DOHH2 (cell line): ENCODE measurements around the gene SYNJ2.

Experiments used
- H3F3A ChIP-seq: fragments of 200-600 bp; sonication (generic), shearing (Covaris generic); 2 replicates; pipeline ENCODE4 v1.6.0; 2016; ENCODE audit warnings: antibody characterized with exemption, mild to moderate bottlenecking; ENCODE audit not compliant: control insufficient read depth, insufficient read depth
- H3K27ac ChIP-seq: fragments of 200-600 bp; sonication (generic); 2 replicates; pipeline ENCODE4 v1.5.1; 2014; ENCODE audit warnings: low read depth, mild to moderate bottlenecking, low read length, moderate library complexity
- H3K27me3 ChIP-seq: fragments of 200-600 bp; sonication (generic); 2 replicates; pipeline ENCODE4 v1.6.1; 2014; ENCODE audit warnings: mild to moderate bottlenecking, low read length, mixed read lengths; ENCODE audit not compliant: control insufficient read depth
- H3K36me3 ChIP-seq: fragments of 200-600 bp; sonication (generic); 2 replicates; pipeline ENCODE4 v1.6.1; 2014; ENCODE audit warnings: mild to moderate bottlenecking, low read length, moderate library complexity, mixed read lengths; ENCODE audit not compliant: control insufficient read depth
- H3K4me1 ChIP-seq: fragments of 200-600 bp; sonication (generic); 2 replicates; pipeline ENCODE4 v1.6.1; 2014; ENCODE audit warnings: mild to moderate bottlenecking, low read length, mixed read lengths; ENCODE audit not compliant: control insufficient read depth
- H3K4me2 ChIP-seq: fragments of 200-600 bp; sonication (generic); 2 replicates; pipeline ENCODE4 v1.6.0; 2014; ENCODE audit warnings: mild to moderate bottlenecking, low read length, moderate library complexity
- H3K4me3 ChIP-seq: fragments of 200-600 bp; sonication (generic); 2 replicates; pipeline ENCODE4 v1.5.1; 2014; ENCODE audit warnings: mild to moderate bottlenecking, low read length, mixed read lengths
- H3K79me2 ChIP-seq: fragments of 200-600 bp; sonication (generic); 2 replicates; pipeline ENCODE4 v1.6.1; 2014; ENCODE audit warnings: mild to moderate bottlenecking, low read length, mixed read lengths; ENCODE audit not compliant: control insufficient read depth
- H3K9me2 ChIP-seq: fragments of 200-600 bp; sonication (generic); replicated peaks from 2 replicates; pipeline ENCODE4 v1.6.1; 2014; ENCODE audit warnings: mild to moderate bottlenecking, low read length, mixed read lengths; ENCODE audit not compliant: control insufficient read depth
- H3K9me3 ChIP-seq: fragments of 200-600 bp; sonication (generic); 2 replicates; pipeline ENCODE4 v1.6.1; 2014; ENCODE audit warnings: antibody characterized with exemption, low read length, mixed read lengths; ENCODE audit not compliant: control insufficient read depth, insufficient read depth
- H4K20me1 ChIP-seq: fragments of 200-600 bp; sonication (generic); 2 replicates; pipeline ENCODE4 v1.6.0; 2014; ENCODE audit warnings: low read depth, mild to moderate bottlenecking, antibody characterized with exemption, low read length, moderate library complexity; ENCODE audit not compliant: control insufficient read depth, insufficient read depth
- EZH2phosphoT487 ChIP-seq: fragments of 200-600 bp; sonication (generic); IDR thresholded peaks from 2 replicates; pipeline ENCODE4 v1.6.1; 2017; ENCODE audit warnings: borderline replicate concordance, mild to moderate bottlenecking, antibody characterized with exemption, low read length, moderate library complexity, mixed read lengths
- TF ChIP-seq, protein P1 (sequence below): fragments of 200-600 bp; sonication (generic); IDR thresholded peaks from one replicate; pipeline ENCODE4 v1.5.1; 2014; ENCODE audit warnings: antibody characterized with exemption, mild to moderate bottlenecking, low read depth, low read length; ENCODE audit not compliant: poor library complexity, severe bottlenecking

The SYNJ2 gene

GRCh38 chr6:158011980-158012566, 30.4 kb downstream of the SYNJ2 start:
- Histone ChIP-seq H3K36me3 (no peaks in the 10 kb centered on the region), H3K27ac (no peak overlapping the region), H3K4me3 (no peak overlapping the region), H3K9me3 (no peaks in the 10 kb centered on the region), H3F3A (no peaks in the 10 kb centered on the region), H3K4me2 (no peak overlapping the region), H3K4me1 (no peaks in the 10 kb centered on the region), H3K9me2 (no peaks in the 10 kb centered on the region), H3K27me3 (peaks cover 6% of the 10 kb centered on the region; the same call in 1 of the 2 replicates), H4K20me1 (no peaks in the 10 kb centered on the region), H3K79me2 (no peaks in the 10 kb centered on the region)
- TF ChIP-seq EZH2phosphoT487, result no peak
- TF ChIP-seq, protein P1, sequence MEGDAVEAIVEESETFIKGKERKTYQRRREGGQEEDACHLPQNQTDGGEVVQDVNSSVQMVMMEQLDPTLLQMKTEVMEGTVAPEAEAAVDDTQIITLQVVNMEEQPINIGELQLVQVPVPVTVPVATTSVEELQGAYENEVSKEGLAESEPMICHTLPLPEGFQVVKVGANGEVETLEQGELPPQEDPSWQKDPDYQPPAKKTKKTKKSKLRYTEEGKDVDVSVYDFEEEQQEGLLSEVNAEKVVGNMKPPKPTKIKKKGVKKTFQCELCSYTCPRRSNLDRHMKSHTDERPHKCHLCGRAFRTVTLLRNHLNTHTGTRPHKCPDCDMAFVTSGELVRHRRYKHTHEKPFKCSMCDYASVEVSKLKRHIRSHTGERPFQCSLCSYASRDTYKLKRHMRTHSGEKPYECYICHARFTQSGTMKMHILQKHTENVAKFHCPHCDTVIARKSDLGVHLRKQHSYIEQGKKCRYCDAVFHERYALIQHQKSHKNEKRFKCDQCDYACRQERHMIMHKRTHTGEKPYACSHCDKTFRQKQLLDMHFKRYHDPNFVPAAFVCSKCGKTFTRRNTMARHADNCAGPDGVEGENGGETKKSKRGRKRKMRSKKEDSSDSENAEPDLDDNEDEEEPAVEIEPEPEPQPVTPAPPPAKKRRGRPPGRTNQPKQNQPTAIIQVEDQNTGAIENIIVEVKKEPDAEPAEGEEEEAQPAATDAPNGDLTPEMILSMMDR, result no peak

GRCh38 chr6:158013904-158014504, 32.3 kb downstream of the SYNJ2 start:
- H3K9me2 ChIP-seq, result no peaks in the 10 kb centered on the region
- H3K79me2 ChIP-seq, result no peaks in the 10 kb centered on the region
- no peaks in the 10 kb centered on the region for H4K20me1 ChIP-seq
- TF ChIP-seq, protein P1, result no peak
- no peak for TF ChIP-seq EZH2phosphoT487
- H3K27ac ChIP-seq, result no peak overlapping the region
- H3F3A ChIP-seq, result no peaks in the 10 kb centered on the region
- peaks cover 6% of the 10 kb centered on the region; the same call in 1 of the 2 replicates for H3K27me3 ChIP-seq
- no peak overlapping the region for H3K4me2 ChIP-seq
- H3K4me1 ChIP-seq, result no peaks in the 10 kb centered on the region
- no peaks in the 10 kb centered on the region for H3K36me3 ChIP-seq
- H3K9me3 ChIP-seq, result no peaks in the 10 kb centered on the region
- no peak overlapping the region for H3K4me3 ChIP-seq

- Histone ChIP-seq H3K36me3 (no peaks in the 10 kb centered on the region), H4K20me1 (no peaks in the 10 kb centered on the region), H3K9me2 (no peaks in the 10 kb centered on the region), H3K4me1 (no peaks in the 10 kb centered on the region), H3K79me2 (no peaks in the 10 kb centered on the region), H3K4me3 (no peak overlapping the region), H3K27me3 (peaks cover 6% of the 10 kb centered on the region; the same call in 1 of the 2 replicates), H3F3A (no peaks in the 10 kb centered on the region), H3K27ac (no peak overlapping the region), H3K4me2 (no peak overlapping the region), H3K9me3 (no peaks in the 10 kb centered on the region)
- TF ChIP-seq EZH2phosphoT487, result no peak
- TF ChIP-seq, protein P1, result no peak
Measured at GRCh38 chr6:158014505-158015187, 33.0 kb downstream of the SYNJ2 start.
